NOMO-1 treated with DMSO at 0.1 percent for 48 hours (cell line): Measurements from ENCODE around the gene ASB2.

ENCODE experiments used
- DNase-seq: peaks from one replicate; lab custom pipeline; 2025; ENCODE audit not compliant: unreplicated experiment; lab: John Stamatoyannopoulos, UW

Gene ASB2

GRCh38 chr14:93929657-93930056 lies 46.7 kb downstream of the ASB2 start:
- no peak for DNase-seq

- DNase-seq, result no peak
Observed at GRCh38 chr14:93929048-93929535, 47.3 kb downstream of the ASB2 start.

GRCh38 chr14:93928184-93929047 lies 48.0 kb downstream of the ASB2 start:
- DNase-seq, result no peak

DNA sequence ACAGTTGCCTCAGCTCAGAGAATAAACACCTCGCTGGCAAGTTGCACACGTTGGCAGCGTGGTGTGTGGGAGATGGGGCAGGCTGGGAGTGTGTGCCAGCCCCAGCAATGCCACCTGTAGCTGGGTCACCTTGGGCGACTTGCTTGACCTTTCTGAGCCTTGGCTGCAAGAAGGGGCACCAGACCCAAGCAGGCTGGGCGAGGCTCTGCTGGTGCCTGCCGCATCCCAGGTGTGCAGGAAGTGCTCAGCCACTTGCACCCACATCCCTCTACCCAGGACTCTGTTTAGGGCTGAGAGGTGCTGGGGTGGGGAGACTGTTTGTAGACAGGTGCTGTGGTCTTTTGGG lies 48.6 kb downstream of the ASB2 start:
- no peak for DNase-seq

DNA sequence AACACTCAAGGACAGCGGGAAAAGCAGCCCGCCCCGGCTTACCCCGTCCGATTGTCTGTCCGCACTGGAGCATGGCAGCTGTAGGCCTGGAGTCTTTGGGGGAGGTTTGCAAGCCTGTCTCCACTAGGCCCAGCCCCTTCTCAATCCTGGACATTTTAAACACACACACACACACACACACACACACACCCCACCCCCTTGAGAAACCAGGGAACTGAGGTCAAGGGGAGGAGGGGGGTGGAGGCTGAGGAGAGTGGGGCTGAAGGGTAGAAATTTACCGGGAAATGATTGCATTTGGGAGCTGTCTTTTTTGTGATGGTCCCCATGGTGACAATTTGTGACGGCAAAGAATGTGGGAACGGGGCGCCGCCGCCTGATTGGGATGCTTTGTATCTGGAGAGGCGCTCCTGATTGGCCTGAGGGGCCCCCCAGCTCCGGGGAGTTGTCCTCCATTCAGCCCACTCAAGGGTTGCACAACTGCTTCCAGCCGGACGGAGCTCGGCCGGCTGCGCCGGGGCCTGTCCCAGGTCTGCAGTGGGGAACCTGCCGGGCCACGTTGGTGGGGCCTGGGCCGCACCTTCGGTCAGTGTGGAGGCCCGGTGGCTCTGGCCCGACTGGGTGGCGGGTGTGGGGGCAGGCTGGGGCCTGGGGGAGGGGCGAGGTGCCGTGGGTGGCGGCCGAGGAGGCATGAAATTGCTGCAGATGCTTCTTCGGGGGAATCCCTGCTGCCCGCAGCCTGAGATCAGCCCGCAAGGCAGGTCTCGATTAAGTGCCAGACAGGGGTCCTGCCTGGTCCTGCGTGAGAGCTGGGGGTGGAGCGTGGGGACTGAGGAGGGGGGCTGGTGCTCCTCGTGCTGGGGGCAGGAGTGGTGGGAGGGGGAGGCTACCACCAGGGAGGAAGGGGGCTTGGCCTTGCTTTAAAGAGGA lies 49.2 kb downstream of the ASB2 start, which contains the start of gene FAM181A:
FAM181A (plus strand) TSS at position 472 of the 927 bp plus-strand sequence. CDS start 942 bp downstream, outside the sequence.
- no peak for DNase-seq

GRCh38 chr14:93926245-93926872 lies 50.0 kb downstream of the ASB2 start:
- DNase-seq, result no peak

- no peak for DNase-seq
Observed at GRCh38 chr14:93925374-93925895, 50.9 kb downstream of the ASB2 start.

DNA sequence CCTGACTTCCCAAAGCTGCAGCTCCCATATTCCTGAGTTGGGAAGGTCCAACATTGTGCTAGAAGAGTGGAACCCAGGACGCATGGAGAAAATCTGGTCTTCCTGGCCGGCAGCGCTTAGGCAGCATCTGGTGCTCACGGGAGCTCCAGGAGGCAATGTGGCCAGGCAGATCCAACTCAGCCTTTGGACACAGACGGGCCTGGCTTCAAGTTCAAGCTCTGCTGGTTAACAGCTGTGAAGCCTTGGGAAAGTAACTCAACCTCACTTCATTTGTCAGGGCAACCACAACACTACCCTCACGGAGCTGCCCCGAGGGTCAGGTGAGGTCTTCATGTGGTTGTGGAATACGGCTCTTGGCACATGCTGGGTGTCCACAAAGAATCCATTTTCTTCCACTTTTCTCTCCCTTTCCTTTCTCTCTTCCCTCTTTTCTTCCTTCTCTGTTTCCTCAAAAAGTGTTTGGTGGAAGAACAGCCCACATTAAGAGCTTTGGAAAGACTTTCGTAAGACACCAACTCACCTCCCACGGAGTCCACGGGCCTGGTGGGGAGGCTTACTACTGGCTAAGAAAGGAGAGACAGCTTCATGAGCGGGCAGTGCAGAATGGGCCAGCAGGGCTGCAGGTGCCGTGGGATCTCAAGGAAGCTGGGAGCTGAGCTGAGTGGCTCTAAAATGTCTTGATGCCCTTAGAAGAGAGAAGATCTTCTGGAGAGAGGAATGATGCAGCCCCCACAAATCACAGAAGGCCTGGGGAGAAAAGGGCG lies 51.6 kb downstream of the ASB2 start:
- no peak for DNase-seq

- no peak for DNase-seq
Observed at GRCh38 chr14:93923626-93924025, 52.7 kb downstream of the ASB2 start.

DNA sequence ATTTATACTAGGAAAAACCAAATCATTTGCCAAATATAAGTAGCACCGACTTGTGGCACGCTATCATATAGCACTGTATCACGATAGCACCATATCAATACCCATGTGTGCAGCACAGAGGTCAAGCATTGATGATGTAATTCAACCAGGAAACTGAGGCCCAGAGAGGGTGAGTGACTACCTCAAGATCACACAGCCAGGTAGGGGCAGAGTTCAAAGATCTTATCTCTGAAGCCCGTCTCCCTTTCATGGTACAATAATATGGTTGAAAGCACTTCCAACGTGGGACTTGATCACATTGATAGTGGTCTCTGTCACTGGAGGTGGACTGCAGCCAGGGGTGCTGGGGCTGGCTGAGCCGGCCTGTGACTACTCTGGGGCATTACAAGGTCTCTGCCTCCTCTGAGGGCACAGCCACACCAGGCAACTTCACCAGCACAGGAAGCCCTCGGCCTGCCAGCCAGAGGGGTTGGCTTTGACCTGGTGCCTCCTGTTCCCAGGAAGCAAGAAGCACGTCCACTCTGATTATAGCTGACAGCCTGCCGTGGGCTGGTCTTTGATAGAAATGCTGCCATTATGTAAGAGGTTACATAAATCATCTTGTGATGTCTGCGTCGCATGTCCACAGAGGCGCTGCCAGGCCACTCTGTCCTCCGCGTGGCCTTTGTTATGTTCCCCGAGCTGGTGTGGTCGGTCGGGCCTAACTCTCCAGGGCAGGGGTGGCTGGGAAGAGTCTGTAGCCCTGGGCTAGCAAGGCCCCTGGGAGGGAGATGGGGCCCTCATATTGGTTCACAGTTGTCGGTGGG lies 55.2 kb downstream of the ASB2 start:
- DNase-seq, result no peak

DNA sequence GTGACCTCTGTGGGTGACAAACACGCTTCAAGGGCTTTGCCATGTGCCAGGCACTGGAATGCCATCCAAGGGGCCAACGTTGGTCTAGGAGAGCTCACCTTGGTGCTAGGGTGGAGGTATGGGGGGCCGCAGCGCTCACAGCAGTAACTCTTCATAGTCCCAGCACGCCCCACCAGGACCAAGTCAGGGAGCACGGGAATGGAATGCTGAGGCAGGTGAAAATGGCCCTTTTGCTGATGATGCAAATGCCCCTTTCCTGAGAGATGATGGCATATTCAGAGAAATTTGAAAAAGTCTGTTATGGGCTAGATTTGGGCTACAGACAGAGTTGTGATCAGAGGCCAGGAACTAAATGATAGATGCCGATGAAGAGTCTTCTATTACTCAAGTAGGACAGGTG lies 59.2 kb downstream of the ASB2 start:
- no peak for DNase-seq

- no peak for DNase-seq
Observed at GRCh38 chr14:93916498-93916897, 59.9 kb downstream of the ASB2 start.

DNA sequence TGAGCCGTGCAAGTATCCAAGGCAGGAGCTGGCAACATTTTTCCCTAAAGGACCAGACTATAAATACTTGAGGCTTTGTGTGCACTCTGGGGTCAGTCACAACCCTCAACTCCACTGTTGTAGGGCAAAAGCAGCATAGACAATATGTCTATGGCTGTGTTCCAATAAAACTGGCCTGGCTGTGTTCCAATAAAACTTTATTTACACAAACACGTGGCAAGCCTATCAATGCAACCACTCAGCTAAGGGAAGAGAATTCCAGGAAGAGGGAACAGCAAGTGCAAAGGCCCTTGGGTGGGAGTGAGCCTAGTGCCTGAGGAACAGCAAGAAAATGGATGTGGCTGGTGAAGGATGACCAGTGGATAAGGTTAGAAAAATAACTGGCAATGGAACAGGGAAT lies 60.6 kb downstream of the ASB2 start:
- DNase-seq, result no peak

- no peak for DNase-seq
Observed at GRCh38 chr14:93915070-93915705, 61.2 kb downstream of the ASB2 start.

DNA sequence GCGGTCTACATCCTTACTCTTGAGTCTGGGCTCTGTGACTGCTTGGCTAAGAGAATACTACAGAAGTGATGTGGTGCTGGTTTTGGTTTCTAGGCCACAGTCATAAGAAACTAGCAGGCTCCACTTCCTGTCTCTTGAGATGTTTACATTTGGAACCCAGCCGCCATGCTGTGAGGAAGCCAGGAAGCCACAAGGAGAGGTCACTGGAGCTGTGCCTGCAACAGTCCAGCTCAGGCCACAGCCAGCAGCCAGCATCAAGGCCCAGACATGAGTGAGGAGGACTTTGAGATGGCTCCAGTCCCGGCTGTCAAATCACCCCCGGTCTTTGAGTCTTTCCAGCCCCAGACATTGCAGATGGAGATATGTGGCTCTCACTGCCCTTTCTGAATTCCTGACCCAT lies 62.1 kb downstream of the ASB2 start:
- DNase-seq, result no peak

DNA sequence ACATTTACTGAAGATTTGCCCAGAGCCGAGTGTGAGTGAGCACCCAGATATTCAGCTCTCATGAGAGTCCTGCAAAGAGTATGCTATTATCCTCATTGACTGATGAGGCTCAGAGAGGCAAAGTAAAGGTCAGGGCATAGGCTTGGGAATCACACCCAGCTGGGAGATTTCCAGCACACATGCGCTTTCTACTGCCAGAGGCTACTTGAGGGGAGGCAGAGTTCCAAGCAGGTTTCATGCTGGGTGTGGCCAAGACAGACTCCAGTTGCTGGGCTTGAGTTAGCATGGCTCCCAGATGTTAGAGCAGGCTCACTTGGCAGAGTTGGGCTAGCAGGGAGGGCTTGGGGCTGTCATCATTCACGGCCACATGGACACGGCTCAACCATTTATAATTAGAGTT lies 63.6 kb downstream of the ASB2 start:
- no peak for DNase-seq

DNA sequence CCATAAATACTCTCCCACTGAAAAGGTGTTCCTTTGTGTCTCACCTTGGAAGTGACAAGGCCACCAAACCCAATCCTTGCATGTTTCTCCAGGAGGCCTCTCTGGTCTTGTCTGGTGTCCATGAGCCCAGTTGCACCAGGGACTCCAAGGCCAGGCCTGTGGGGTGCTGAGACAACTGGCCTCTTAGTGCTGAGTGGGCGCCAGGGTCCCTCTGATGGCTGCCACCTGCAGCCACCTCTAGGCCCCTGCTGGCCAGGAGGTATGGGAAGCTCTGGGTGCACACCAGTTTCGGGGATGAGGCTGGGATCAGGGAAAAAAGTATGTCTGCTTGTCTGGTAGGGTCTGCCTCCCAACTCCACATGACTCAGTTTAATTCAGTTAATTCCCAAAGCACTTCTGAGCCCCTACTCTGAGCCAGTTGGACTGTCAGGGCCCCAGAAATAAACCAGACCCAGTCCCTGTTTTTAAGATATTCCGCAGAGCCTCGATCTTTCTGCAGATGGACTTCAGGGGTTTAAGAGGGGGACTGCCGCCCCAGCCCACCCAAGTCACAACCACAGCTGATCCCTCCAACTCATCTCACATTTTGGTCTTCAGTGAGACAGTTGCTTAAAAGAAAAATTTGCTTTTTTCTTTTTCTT lies 64.3 kb downstream of the ASB2 start:
- DNase-seq, result no peak

GRCh38 chr14:93909429-93910128 lies 66.8 kb downstream of the ASB2 start:
- DNase-seq, result no peak
